Suprapubic skin (tissue), 4 donors: ENCODE data around the gene BNC1. TPM values are rescaled to one million over a fixed set of nuclear protein-coding genes. Genes with fewer than 3 reads are reported as not detected.

Experiments used
- DNase-seq, 2 donors: peaks; one replicate each; pipeline ENCODE4 v3.0.0-alpha.2; 2019; ENCODE audit warnings: low spot score in 2 of 2
- H3K27ac ChIP-seq: fragments of 200-600 bp; sonication (generic); one replicate; pipeline ENCODE4 v1.5.1; 2019
- H3K27me3 ChIP-seq: fragments of 200-600 bp; sonication (generic); one replicate; pipeline ENCODE4 v1.5.1; 2019
- H3K36me3 ChIP-seq: fragments of 200-600 bp; sonication (generic); one replicate; pipeline ENCODE4 v1.5.1; 2019
- H3K4me1 ChIP-seq: fragments of 200-600 bp; sonication (generic); one replicate; pipeline ENCODE4 v1.5.1; 2019
- H3K4me3 ChIP-seq: fragments of 200-600 bp; sonication (generic); one replicate; pipeline ENCODE4 v1.5.1; 2019; ENCODE audit warnings: mild to moderate bottlenecking
- H3K9me3 ChIP-seq: fragments of 200-600 bp; sonication (generic); one replicate; pipeline ENCODE4 v1.5.1; 2019
- EP300 ChIP-seq: sonication (generic); formaldehyde crosslinking; IDR thresholded peaks from one replicate; pipeline ENCODE4 v1.6.1; 2017; ENCODE audit warnings: antibody characterized with exemption
- POLR2A ChIP-seq, 2 donors: fragments of 450-650 bp; IDR thresholded peaks; one replicate each; pipeline ENCODE4 v1.6.1; 2017; ENCODE audit warnings: antibody characterized with exemption in 2 of 2, mild to moderate bottlenecking in 2 of 2, moderate library complexity in 2 of 2
- POLR2AphosphoS5 ChIP-seq, 3 donors: sonication (generic); formaldehyde crosslinking; IDR thresholded peaks; one replicate each; pipeline ENCODE4 v1.6.1; 2017; ENCODE audit warnings: antibody characterized with exemption in 3 of 3
- WGBS: methylation state at CpG from one replicate; pipeline ENCODE4 v1.1.5; 2018; 5-methylcytosine and 5-hydroxymethylcytosine counted together
- total RNA-seq, 4 donors: library from RNA; depleted of rRNA; stranded (reverse); fragments of >200 nt; gene quantifications; one replicate each; pipeline ENCODE4 v1.1.0, GENCODE V29; 2016
- TF ChIP-seq, protein P1 (sequence below), 2 donors: fragments of 200-600 bp in 1 of 2; fragments of 450-650 bp in 1 of 2; sonication (generic) in 1 of 2; IDR thresholded peaks; one replicate each; pipeline ENCODE4 v1.5.1; 2016 to 2019; ENCODE audit warnings: antibody characterized with exemption in 2 of 2, mild to moderate bottlenecking in 1 of 2, moderate library complexity in 1 of 2

The BNC1 gene
- total RNA-seq, 4 donors from 2014 or later, result 28.3 to 72.4 (median 48.8) TPM

DNA sequence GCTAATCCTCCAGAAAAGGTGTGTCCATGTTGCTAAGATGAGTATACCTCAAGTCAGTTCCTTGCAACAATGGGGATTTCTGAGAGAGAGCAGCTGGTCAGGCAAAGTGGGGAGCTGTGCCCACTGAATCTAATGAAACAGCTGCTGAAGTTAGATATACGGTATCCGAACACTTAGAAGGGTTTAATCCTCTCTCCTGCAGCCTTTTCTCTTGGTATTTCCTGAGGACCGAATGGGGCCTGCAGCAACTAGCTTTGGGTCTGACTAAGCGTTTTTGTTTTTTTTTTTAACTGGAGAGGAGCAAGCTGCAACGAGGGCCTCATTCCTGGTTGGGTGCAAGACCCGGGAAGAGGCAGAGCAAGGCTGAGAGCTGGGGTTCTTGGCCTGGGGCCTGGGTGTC is 37.6 kb upstream of the BNC1 start:
- Histone ChIP-seq H3K27ac (no peak overlapping the region), H3K4me1 (peaks cover 3% of the 10 kb centered on the region), H3K4me3 (no peak overlapping the region), H3K9me3 (no peaks in the 10 kb centered on the region), H3K27me3 (no peaks in the 10 kb centered on the region), H3K36me3 (no peaks in the 10 kb centered on the region)
- 40% methylated on average over 6 of the region's 6 CpGs for WGBS
- DNase-seq, result no peak
- no peak for TF ChIP-seq EP300
- TF ChIP-seq, protein P1, sequence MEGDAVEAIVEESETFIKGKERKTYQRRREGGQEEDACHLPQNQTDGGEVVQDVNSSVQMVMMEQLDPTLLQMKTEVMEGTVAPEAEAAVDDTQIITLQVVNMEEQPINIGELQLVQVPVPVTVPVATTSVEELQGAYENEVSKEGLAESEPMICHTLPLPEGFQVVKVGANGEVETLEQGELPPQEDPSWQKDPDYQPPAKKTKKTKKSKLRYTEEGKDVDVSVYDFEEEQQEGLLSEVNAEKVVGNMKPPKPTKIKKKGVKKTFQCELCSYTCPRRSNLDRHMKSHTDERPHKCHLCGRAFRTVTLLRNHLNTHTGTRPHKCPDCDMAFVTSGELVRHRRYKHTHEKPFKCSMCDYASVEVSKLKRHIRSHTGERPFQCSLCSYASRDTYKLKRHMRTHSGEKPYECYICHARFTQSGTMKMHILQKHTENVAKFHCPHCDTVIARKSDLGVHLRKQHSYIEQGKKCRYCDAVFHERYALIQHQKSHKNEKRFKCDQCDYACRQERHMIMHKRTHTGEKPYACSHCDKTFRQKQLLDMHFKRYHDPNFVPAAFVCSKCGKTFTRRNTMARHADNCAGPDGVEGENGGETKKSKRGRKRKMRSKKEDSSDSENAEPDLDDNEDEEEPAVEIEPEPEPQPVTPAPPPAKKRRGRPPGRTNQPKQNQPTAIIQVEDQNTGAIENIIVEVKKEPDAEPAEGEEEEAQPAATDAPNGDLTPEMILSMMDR (IDR thresholded peaks at IDR 0.05), result no peak
- no peak for TF ChIP-seq POLR2AphosphoS5 (IDR thresholded peaks at IDR 0.05)
- no peak for TF ChIP-seq POLR2A (IDR thresholded peaks at IDR 0.05)

DNA sequence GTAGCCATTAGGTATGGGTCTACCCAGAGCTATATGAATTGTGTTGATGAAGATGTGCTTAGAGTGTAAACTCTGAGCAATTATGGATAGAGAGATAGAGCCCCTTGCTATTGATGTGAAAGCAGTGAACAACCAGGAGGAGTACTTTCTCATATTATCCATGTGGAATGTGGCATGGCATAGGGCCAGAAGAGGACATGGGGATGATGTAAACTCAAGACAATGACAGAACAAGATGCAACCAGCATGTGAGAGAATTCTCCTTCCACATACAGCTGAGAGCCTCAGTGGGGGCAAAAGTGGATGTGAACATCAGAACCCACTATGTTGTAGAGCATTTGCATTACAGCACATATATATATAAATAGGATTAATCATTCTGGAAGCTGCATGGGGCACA is 36.4 kb upstream of the BNC1 start:
- Histone ChIP-seq H3K27me3 (no peaks in the 10 kb centered on the region), H3K4me3 (no peak overlapping the region), H3K36me3 (no peaks in the 10 kb centered on the region), H3K4me1 (peaks cover 3% of the 10 kb centered on the region), H3K9me3 (no peaks in the 10 kb centered on the region), H3K27ac (no peak overlapping the region)
- no peak for DNase-seq
- TF ChIP-seq POLR2AphosphoS5 (IDR thresholded peaks at IDR 0.05), result no peak
- TF ChIP-seq POLR2A (IDR thresholded peaks at IDR 0.05), result no peak
- no peak for TF ChIP-seq EP300
- TF ChIP-seq, protein P1 (IDR thresholded peaks at IDR 0.05), result no peak

DNA sequence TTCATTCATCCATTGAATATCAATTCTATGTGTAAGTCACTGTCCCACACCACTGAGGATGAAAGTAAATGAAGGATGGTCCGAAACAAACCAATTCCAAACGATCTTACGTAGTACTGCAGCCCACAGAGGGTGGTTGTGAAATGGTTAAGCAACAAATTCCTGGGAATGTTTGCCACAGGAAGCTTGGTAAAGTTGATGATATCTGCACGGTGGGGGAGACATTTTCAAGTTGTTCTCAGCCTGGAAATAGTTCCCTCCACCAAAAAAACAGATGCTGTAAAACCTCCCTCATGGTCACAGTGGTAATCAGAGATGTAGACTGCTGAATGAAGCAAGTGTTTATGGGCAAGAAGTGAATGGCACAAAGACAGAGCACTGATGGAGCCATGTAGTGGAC is 35.9 kb upstream of the BNC1 start:
- 65% methylated on average over 4 of the region's 4 CpGs for WGBS
- Histone ChIP-seq H3K4me3 (no peak overlapping the region), H3K27ac (no peak overlapping the region), H3K4me1 (peaks cover 3% of the 10 kb centered on the region), H3K36me3 (no peaks in the 10 kb centered on the region), H3K9me3 (no peaks in the 10 kb centered on the region), H3K27me3 (no peaks in the 10 kb centered on the region)
- no peak for DNase-seq
- TF ChIP-seq POLR2AphosphoS5 (IDR thresholded peaks at IDR 0.05), result no peak
- TF ChIP-seq EP300, result no peak
- TF ChIP-seq POLR2A (IDR thresholded peaks at IDR 0.05), result no peak
- TF ChIP-seq, protein P1 (IDR thresholded peaks at IDR 0.05), result no peak

DNA sequence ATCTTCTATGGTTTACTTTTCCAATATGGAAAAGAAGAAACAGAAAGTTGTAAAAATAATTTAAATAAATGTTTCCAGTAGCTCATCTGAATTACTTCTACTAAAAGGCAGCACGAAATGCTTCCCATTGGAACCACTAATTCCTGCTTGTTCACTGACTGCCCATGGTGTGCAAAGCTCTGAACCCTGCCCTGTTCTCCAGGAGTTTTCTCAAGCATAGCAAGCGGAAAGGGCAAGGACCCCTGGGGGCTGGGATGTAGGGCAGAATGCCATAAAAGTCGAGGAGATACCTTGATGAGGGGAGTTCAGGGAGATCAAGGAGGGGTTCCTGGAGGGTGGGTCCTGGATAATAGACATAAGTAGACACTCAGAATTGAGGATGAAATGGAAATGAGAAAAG is 35.3 kb upstream of the BNC1 start:
- H3K27ac ChIP-seq, result no peak overlapping the region

DNA sequence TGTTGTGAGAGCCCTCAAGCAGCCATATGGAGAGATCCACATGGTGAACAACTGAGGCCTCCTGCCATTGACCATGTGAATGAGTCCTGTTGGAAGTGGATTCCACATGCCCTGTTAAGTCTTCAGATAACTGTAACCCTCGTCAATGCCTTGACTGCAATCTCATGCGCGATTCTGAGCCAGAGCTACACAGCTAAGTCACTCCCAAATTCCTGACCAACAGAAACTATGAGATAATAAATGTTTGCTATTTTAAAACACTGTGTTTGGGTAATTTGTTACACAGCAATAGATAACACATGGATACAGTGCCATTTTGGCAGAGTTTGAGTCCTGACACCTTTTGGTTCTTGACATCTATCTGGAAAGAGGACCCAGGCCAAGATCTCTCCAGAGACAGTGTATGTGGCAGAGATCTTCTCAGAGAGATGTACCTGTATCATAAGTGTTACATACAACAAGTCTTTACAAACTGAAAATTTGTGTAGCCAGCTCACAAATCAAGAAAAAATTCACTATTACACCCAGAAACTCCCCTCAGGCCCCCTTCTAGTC is 34.5 kb upstream of the BNC1 start:
- WGBS, result 96% methylated on average over 3 of the region's 3 CpGs
- Histone ChIP-seq H3K4me1 (peaks cover 3% of the 10 kb centered on the region), H3K36me3 (no peaks in the 10 kb centered on the region), H3K27me3 (no peaks in the 10 kb centered on the region), H3K9me3 (no peaks in the 10 kb centered on the region), H3K27ac (no peak overlapping the region), H3K4me3 (no peak overlapping the region)
- DNase-seq, result no peak
- TF ChIP-seq EP300, result no peak
- TF ChIP-seq, protein P1 (IDR thresholded peaks at IDR 0.05), result no peak
- no peak for TF ChIP-seq POLR2A (IDR thresholded peaks at IDR 0.05)
- TF ChIP-seq POLR2AphosphoS5 (IDR thresholded peaks at IDR 0.05), result no peak

More for the DNA sequence above, 35.3 kb upstream of the BNC1 start:
- DNase-seq, result no peak
- H3K36me3 ChIP-seq, result no peaks in the 10 kb centered on the region
- 70% methylated on average over 3 of the region's 3 CpGs for WGBS
- no peak for TF ChIP-seq POLR2AphosphoS5 (IDR thresholded peaks at IDR 0.05)
- TF ChIP-seq POLR2A (IDR thresholded peaks at IDR 0.05), result no peak
- no peak for TF ChIP-seq EP300
- TF ChIP-seq, protein P1 (IDR thresholded peaks at IDR 0.05), result no peak
- H3K4me1 ChIP-seq, result peaks cover 3% of the 10 kb centered on the region
- H3K4me3 ChIP-seq, result no peak overlapping the region
- no peaks in the 10 kb centered on the region for H3K9me3 ChIP-seq
- no peaks in the 10 kb centered on the region for H3K27me3 ChIP-seq
